Fibroblast of villous mesenchyme (primary cell): ENCODE measurements around the gene ZNF136. TPM values are rescaled to one million over a fixed set of nuclear protein-coding genes. Genes with fewer than 3 reads are reported as not detected.

ENCODE experiments used
- DNase-seq: peaks from one replicate; pipeline ENCODE4 v3.0.0-alpha.2; 2010; ENCODE audit warnings: low read depth
- H3K4me3 ChIP-seq: 2 replicates; pipeline ENCODE4 v1.5.1; 2011; ENCODE audit warnings: low read depth, mild to moderate bottlenecking, low read length
- CTCF ChIP-seq: IDR thresholded peaks from 2 replicates; pipeline ENCODE4 v1.5.1; 2012; ENCODE audit warnings: low read depth, mild to moderate bottlenecking, low read length; ENCODE audit not compliant: insufficient read depth
- total RNA-seq: library from RNA; depleted of rRNA; stranded (reverse); fragments of >200 nt; gene quantifications from 2 replicates; pipeline ENCODE4 v1.2.3, GENCODE V29; 2012

ZNF136 gene
- total RNA-seq, 1 donor, result 8.2 TPM

- no peak overlapping the region for H3K4me3 ChIP-seq
- TF ChIP-seq CTCF, result no peak
- DNase-seq, result no peak
These were observed 74.4 kb downstream of the ZNF136 start for GRCh38 chr19:12237143-12237839.

Other genes with a start within 250 kb of the ZNF136 start
- 6.9 and 7.7 TPM in 2 replicates for gene ZNF700, start 238.0 kb upstream of the ZNF136 start, total RNA-seq
- 0.32 and 0.86 TPM in 2 replicates for gene ZNF763, start 198.1 kb upstream of the ZNF136 start, total RNA-seq
- 1.3 and 4.2 TPM in 2 replicates for gene ZNF433, start 127.4 kb upstream of the ZNF136 start, total RNA-seq
- gene ZNF878, start 110.1 kb upstream of the ZNF136 start, total RNA-seq, result under 0.01 TPM in 2 replicates
- gene ZNF844, start 98.4 kb upstream of the ZNF136 start, total RNA-seq, result 1.3 and 1.7 TPM in 2 replicates
- gene ZNF20, start 22.7 kb upstream of the ZNF136 start, total RNA-seq, result 3.5 and 6.0 TPM in 2 replicates
- 10.3 and 14.7 TPM in 2 replicates for gene ZNF625, start 6.4 kb upstream of the ZNF136 start, total RNA-seq
- 5.2 and 5.5 TPM in 2 replicates for gene ZNF44, start 131.8 kb downstream of the ZNF136 start, total RNA-seq
- 0.64 and 1.7 TPM in 2 replicates for gene ZNF563, start 170.5 kb downstream of the ZNF136 start, total RNA-seq
- gene ZNF442, start 202.6 kb downstream of the ZNF136 start, total RNA-seq, result 0.64 and 1.3 TPM in 2 replicates
- 1.6 and 3.5 TPM in 2 replicates for gene ZNF799, start 238.2 kb downstream of the ZNF136 start, total RNA-seq